Activated T-helper 2 cell treated with anti-CD3 and anti-CD28 coated beads, Interferon-gamma antibody, Interleukin-2, Interleukin-4, amounts not matched to agents 10 μg/mL and 5 μg/mL and 100 μg/mL, durations not matched to agents 14 hours and 24 hours and 36 hours (primary cell): ENCODE results near the gene KRT15. TPM values are rescaled to one million over a fixed set of nuclear protein-coding genes. Genes with fewer than 3 reads are reported as not detected.

Source experiments
- DNase-seq: peaks from one replicate; pipeline ENCODE4 v3.0.0; 2021; ENCODE audit warnings: low spot score
- H3K27ac Mint-ChIP-seq: one replicate; pipeline ENCODE4 v1.8.0; 2021; ENCODE audit warnings: mixed read lengths
- H3K27me3 Mint-ChIP-seq: one replicate; pipeline ENCODE4 v1.8.0; 2021; ENCODE audit warnings: low read depth, mixed read lengths
- H3K36me3 Mint-ChIP-seq: one replicate; pipeline ENCODE4 v1.8.0; 2021; ENCODE audit warnings: low read depth, mixed read lengths
- H3K4me1 Mint-ChIP-seq: one replicate; pipeline ENCODE4 v1.8.0; 2021; ENCODE audit warnings: low read depth, mixed read lengths
- H3K4me3 Mint-ChIP-seq: one replicate; pipeline ENCODE4 v1.8.0; 2021; ENCODE audit warnings: low read depth, mild to moderate bottlenecking, moderate library complexity, mixed read lengths
- H3K9me3 Mint-ChIP-seq: one replicate; pipeline ENCODE4 v1.8.0; 2021; ENCODE audit warnings: mixed read lengths
- intact Hi-C: fragments of 100-400 bp; cut with micrococcal nuclease; formaldehyde crosslinking; loops from one replicate; pipeline ENCODE4 v1.15.1; 2023
- total RNA-seq: library from RNA; stranded (reverse); gene quantifications from 2 replicates; pipeline ENCODE4 v1.2.3, GENCODE V29; 2022

KRT15 gene
- total RNA-seq, 1 donor from 2014 or later: not detected

DNA sequence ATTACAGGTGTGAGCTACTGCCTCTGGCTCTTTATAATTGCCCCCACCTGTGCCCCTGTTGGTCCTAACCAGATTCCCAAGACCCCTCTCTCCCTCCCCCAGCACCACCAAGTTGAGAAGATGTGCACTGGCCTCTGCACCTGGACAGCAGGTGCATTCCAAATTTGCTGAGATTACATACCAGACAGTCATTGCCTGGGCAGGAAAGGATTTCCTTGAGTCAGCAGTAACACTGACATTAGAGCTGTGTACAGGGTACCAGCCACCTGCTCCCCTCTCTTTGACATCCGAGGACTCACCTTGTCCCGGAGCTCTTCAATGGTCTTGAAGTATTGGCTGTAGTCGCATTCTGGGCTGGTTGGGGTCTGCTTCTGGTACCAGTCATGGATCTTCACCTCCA, 659 bp downstream of the KRT15 start:
- no peaks in the 10 kb centered on the region for H3K9me3 Mint-ChIP-seq
- H3K4me3 Mint-ChIP-seq: no peak overlapping the region
- H3K27me3 Mint-ChIP-seq: no peaks in the 10 kb centered on the region
- no peaks in the 10 kb centered on the region for H3K36me3 Mint-ChIP-seq
- no peaks in the 10 kb centered on the region for H3K4me1 Mint-ChIP-seq
- no peak overlapping the region for H3K27ac Mint-ChIP-seq
- intact Hi-C loops: no loop called here
- DNase-seq: no peak

DNA sequence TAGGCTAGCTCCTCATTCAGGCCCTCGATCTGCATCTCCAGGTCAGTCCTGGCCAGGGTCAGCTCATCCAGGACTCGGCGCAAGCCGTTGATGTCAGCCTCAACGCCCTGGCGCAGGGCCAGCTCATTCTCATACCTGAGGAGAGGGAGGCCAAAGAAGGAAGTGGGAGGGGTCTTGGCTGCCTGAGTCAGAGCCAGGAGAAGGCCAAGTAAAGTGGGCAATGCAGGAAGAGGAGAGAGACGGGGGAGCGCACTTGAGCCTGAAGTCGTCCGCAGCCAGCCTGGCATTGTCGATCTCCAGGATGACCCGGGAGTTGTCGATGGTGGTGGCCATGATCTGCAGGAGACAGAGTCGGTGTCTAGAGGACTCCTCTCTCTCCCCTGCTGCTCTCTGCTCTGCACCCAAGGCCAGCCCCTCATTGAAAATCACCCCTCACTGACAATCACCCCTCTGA, 1.8 kb downstream of the KRT15 start:
- H3K9me3 Mint-ChIP-seq: no peaks in the 10 kb centered on the region
- no peak overlapping the region for H3K27ac Mint-ChIP-seq
- no peaks in the 10 kb centered on the region for H3K27me3 Mint-ChIP-seq
- intact Hi-C loops: no loop called here
- H3K4me1 Mint-ChIP-seq: no peaks in the 10 kb centered on the region
- H3K36me3 Mint-ChIP-seq: no peaks in the 10 kb centered on the region
- DNase-seq: no peak
- no peak overlapping the region for H3K4me3 Mint-ChIP-seq

DNA sequence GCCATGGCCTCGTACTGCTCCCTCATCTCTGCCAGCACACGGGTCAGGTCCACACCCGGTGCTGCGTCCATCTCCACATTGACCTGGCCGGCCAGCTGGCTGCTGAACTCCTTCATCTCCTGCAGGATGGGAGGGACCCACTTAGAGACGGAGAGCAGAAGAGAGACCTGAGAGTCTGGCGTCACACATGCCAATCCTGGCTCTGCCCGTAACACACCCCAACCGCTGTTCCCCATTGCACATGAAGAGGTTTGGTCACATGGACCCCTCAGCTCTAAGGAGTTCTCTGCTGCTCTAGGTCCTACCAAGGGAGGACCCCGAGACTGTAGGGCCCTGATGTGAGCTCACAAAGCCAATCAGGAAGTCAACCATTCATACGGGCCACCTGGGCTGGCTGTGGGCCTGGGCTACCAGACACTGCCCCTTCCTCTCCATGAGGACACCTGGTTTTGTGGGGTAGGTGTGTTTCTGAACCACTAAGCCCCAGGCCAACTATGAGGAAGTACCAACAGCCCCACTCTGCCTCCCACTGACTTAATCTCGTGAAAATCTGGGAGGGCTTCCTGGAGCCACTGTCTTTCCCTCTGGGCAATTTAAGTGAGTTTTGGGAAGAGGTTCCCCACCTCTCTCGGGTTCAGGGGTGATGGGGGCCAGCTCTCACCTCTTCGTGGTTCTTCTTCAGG, 2.4 kb downstream of the KRT15 start:
- Mint-ChIP-seq H3K9me3 (no peaks in the 10 kb centered on the region), H3K4me1 (no peaks in the 10 kb centered on the region), H3K36me3 (no peaks in the 10 kb centered on the region), H3K27me3 (no peaks in the 10 kb centered on the region), H3K4me3 (no peak overlapping the region), H3K27ac (no peak overlapping the region)
- intact Hi-C loops: no loop called here
- no peak for DNase-seq

DNA sequence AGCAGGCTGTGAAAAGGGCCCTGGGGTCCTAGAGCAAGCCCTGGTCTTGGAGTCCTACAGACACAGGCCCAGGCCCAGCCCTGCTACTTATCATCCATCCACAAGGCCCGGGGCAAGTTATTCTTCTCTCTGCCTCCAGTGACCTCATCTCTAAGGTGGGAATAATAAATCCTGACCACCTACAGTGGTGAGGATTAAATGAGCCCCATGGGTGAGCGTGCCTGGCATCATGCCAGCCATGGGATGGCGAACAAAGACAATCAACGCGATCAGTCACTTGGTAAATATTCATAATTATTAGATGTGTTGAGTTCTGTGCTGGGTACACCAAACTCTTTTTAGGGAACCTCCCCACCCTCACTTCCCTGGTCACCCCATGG, 5.5 kb downstream of the KRT15 start:
- H3K27ac Mint-ChIP-seq: no peak overlapping the region
- no peak overlapping the region for H3K4me3 Mint-ChIP-seq
- no peaks in the 10 kb centered on the region for H3K9me3 Mint-ChIP-seq
- DNase-seq: no peak
- H3K27me3 Mint-ChIP-seq: no peaks in the 10 kb centered on the region
- intact Hi-C loops: no loop called here
- H3K36me3 Mint-ChIP-seq: no peaks in the 10 kb centered on the region
- H3K4me1 Mint-ChIP-seq: no peaks in the 10 kb centered on the region

DNA sequence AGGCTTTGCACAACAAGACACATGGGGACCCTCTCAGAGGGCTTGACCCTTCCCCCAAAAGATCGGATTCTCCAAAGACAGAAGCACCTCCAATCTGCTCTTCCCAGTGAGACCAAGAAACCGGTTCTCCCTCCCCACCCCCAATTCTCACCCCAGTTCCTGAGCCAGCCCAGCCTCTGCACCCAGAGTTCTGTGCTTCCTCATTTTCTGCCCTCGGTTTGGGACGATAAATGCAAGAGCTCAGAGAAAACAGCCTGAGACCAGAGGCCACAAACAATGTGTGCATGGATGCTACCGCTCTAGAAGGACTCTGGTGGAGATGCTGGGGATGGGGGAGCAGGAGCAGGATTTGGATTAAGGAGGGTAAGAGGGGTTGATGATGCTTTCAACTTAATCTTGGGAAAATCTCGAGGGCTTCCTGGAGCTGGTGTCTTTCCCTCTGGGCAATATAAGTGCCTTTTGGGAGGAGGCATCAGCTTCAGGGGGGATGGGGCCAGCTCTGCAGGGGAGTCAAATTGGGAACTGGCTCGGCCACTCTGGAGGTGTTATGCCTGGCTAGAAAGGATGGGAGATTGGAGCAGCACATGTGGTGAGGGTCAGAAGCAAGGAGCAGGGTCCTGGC, 6.0 kb downstream of the KRT15 start:
- DNase-seq: no peak
- Mint-ChIP-seq H3K4me3 (no peak overlapping the region), H3K9me3 (no peaks in the 10 kb centered on the region), H3K4me1 (no peaks in the 10 kb centered on the region), H3K27ac (no peak overlapping the region), H3K36me3 (no peaks in the 10 kb centered on the region), H3K27me3 (no peaks in the 10 kb centered on the region)
- intact Hi-C loops: no loop called here

DNA sequence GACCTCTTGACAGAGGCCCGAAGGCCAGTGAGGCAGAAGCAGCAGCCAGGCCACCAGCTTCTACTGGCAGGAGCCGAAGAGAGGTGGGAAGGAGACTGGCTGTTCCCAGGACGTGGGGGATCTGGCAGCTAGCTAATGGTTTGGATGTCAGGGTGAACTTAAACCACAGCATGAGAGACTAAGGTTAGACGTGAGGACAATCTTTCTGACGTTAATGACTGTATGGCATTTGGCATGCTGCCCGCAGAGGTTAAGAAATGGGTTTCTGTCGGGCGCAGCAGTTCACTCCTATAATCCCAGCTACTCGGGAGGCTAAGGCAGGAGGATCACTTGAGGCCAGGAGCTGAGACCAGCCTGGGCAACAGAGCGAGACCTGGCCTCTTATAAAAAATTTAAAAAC, 7.0 kb downstream of the KRT15 start:
- H3K9me3 Mint-ChIP-seq: no peaks in the 10 kb centered on the region
- intact Hi-C loops: no loop called here

DNA sequence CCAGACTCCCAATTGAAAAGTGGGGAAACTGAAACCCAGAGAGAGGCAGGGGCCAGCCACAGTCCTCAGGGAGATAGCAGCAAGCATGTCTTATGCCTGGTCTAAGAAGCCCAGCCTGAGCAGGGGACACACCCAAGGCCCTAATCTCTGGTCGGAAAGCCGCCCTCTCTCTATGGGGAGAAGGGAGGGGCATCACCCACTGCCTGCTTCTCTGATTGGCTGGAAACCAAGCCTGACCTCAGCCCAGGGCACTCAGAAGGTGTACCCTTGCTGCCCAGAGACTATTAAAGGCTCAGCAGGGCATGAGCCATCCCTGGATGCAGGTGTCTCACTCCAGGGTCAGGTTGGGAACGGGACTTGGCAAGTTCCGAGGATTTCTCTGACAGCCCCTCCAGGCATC, 7.6 kb downstream of the KRT15 start:
- H3K36me3 Mint-ChIP-seq: no peaks in the 10 kb centered on the region
- no peak for DNase-seq
- H3K4me1 Mint-ChIP-seq: no peaks in the 10 kb centered on the region
- no peak overlapping the region for H3K27ac Mint-ChIP-seq
- no peaks in the 10 kb centered on the region for H3K27me3 Mint-ChIP-seq
- no peaks in the 10 kb centered on the region for H3K9me3 Mint-ChIP-seq
- intact Hi-C loops: no loop called here
- H3K4me3 Mint-ChIP-seq: no peak overlapping the region

More for the DNA sequence above, 7.0 kb downstream of the KRT15 start:
- H3K4me1 Mint-ChIP-seq: no peaks in the 10 kb centered on the region
- H3K36me3 Mint-ChIP-seq: no peaks in the 10 kb centered on the region
- no peak overlapping the region for H3K27ac Mint-ChIP-seq
- no peak for DNase-seq
- H3K4me3 Mint-ChIP-seq: no peak overlapping the region
- no peaks in the 10 kb centered on the region for H3K27me3 Mint-ChIP-seq

DNA sequence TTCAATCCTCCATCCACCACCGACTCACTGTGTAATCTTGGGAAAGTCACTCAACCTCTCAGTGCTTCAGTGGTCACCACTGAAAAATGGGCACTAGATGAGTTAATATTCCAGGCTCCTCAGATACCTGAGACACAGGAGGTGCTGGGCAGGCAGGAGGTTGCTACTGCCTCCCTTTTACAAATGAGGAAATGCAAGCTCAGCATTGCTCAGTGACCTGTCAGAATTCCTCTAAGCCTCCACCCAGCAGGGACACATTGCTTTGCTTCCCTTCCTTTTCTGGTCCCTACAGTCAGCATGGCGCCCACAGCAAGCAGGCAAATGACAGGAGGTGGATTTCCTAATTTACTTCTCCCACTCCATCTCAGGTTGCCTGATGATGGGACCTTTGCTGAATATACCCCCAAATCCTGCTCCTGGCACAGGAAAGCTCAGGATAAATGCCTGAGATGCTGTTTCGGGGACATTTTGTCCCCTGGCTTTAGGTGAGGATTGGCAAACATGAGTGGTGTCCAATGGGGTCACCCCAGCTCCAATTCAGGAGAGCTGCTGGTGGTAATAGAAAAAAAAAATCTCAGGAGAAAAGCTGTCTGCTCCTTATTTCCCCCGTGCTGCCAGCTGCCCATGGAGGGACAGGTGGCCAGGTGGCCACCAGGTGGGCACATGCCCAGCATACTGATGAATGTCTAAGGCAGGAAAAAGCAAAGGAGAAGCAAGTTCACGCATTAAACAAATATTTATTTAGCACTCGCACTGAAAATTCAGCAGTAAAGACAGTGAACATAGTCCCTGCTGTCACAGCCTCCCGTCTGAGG, 8.2 kb downstream of the KRT15 start:
- H3K36me3 Mint-ChIP-seq: no peaks in the 10 kb centered on the region
- no peaks in the 10 kb centered on the region for H3K9me3 Mint-ChIP-seq
- intact Hi-C loops: no loop called here
- no peak for DNase-seq
- H3K4me1 Mint-ChIP-seq: no peaks in the 10 kb centered on the region
- no peaks in the 10 kb centered on the region for H3K27me3 Mint-ChIP-seq
- no peak overlapping the region for H3K4me3 Mint-ChIP-seq
- H3K27ac Mint-ChIP-seq: no peak overlapping the region

DNA sequence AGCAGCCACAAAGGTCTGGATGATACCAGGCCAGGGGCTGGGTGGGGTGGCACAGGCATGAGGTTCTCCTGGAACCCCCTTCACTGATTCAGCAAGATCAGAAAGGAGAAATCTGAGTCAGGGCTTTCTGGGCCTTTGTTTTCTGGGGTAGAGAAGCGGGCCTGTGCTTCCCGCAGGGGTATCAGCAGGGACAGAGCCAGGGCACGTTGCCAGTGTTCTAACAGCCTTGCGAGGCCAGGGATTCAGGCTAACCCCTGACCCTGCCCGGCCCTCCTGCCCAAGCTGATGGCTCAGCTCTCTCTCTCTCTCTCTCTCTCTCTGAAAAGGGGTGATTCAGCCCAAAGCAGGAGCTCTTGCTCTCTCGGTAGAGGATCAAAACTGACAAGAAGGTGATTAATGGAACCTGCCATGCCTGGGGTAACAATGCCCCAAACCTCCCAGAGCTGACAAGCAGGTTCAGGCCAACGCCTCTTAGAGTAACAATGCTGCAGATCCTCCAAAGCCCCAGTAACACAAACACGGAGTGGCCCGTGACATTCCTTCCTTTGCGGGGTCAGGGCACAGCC, 11.3 kb downstream of the KRT15 start:
- Mint-ChIP-seq H3K27ac (no peak overlapping the region), H3K27me3 (no peaks in the 10 kb centered on the region), H3K9me3 (no peaks in the 10 kb centered on the region), H3K36me3 (no peaks in the 10 kb centered on the region), H3K4me3 (no peak overlapping the region), H3K4me1 (no peaks in the 10 kb centered on the region)
- DNase-seq: no peak
- intact Hi-C loops: no loop called here

DNA sequence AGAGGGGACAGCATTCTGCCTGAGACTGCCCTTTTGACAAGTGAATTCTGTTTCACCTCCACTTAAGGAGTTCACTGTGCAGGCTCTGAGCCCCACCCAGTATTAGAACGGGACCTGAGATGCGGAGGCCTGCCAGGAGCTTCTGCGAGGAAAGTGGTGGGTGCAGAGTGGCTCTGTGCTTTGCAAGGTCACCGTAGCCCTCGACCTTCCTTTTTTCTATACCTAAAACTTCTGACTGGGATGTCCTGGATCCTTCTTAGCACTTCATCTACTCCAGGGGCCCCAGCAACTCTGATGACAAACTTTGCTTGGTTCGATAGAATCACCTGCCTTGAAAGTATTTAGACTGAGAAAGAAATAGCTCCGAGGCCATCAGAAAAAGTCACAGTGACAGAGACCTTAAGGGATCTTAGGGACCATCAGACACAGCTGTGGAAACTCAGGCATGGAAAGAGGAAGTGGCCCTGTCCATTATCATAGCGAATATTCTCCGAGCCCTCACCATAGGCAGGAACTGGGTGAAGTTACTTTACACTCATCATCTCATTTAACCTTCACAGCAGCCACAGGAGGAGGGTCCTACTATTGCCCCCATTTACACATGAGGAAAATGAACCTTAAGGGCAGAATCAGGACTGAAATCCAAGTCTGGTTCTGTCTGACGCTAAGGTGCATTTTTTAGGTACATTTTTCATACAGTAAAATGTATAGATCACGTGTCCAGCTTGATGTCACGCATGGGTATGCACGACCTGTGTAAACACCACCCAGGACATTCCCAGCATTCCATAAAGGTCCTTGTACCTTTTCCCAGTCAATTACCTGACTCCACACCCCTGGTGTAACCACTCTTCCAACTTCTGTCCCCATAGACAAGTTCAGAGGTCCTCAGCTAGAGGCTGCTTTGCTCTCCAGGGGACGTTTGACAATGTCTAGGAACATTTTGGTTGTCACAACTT, 12.6 kb downstream of the KRT15 start:
- H3K4me3 Mint-ChIP-seq: no peak overlapping the region
- no peaks in the 10 kb centered on the region for H3K36me3 Mint-ChIP-seq
- no peak overlapping the region for H3K27ac Mint-ChIP-seq
- no peak for DNase-seq
- no peaks in the 10 kb centered on the region for H3K9me3 Mint-ChIP-seq
- H3K4me1 Mint-ChIP-seq: no peaks in the 10 kb centered on the region
- no peaks in the 10 kb centered on the region for H3K27me3 Mint-ChIP-seq
- intact Hi-C loops: no loop called here

DNA sequence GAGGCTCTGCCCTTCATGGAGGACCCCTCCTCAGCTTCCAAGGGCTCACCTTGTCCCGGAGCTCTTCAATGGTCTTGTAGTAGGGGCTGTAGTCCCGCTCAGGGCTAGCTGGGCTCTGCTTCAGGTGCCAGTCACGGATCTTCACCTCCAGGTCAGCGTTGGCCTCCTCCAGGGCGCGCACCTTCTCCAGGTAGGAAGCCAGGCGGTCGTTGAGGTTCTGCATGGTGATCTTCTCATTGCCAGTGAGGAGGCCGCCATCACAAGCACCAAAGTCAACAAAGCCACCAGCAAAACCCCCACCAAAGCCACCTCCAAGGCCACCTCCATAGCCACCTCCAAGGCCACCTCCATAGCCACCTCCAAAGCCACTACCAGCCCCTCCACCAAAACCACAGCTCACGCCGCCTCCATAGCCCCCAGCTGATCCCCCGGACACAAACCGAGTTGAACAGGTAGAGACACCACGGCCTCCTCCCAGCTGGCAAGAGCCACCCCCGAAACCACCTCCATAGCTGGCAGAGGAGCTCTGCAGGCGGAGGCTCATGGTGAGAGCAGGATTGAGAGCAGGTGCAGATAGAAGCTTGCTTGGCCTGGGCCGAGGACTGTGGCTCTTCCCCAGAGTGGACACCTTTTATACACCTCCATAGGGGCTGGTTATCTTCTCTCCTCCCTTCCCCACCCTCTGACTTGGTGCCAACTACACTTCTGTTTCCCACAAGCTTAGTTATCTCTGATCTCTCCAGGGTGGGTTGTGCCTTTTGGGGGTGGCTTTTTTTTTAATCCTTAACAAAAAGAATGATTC, 13.5 kb downstream of the KRT15 start, which contains the start of gene KRT13:
KRT13 (minus strand) TSS at position 606 of the 802 bp plus-strand sequence; CDS start at position 544, 62 bp downstream.
- H3K4me3 Mint-ChIP-seq: no peak within 1 kb of the TSS
- intact Hi-C loops: no loop called here
- no peak within 1 kb of the TSS for H3K27ac Mint-ChIP-seq
- no peak for DNase-seq
- no peaks in the 10 kb centered on the region for H3K4me1 Mint-ChIP-seq
- H3K36me3 Mint-ChIP-seq: no peaks in the 10 kb centered on the region
- no peaks in the 10 kb centered on the region for H3K27me3 Mint-ChIP-seq
- H3K9me3 Mint-ChIP-seq: no peaks in the 10 kb centered on the region
